HG03135 (cell line): ENCODE results near the gene RRP15.

ENCODE experiments used
- ATAC-seq: cut with Tn5 transposase; IDR thresholded peaks from one replicate; pipeline ENCODE4 v1.9.1; 2021; ENCODE audit warnings: mild to moderate bottlenecking, moderate library complexity; ENCODE audit not compliant: unreplicated experiment

RRP15 gene

DNA sequence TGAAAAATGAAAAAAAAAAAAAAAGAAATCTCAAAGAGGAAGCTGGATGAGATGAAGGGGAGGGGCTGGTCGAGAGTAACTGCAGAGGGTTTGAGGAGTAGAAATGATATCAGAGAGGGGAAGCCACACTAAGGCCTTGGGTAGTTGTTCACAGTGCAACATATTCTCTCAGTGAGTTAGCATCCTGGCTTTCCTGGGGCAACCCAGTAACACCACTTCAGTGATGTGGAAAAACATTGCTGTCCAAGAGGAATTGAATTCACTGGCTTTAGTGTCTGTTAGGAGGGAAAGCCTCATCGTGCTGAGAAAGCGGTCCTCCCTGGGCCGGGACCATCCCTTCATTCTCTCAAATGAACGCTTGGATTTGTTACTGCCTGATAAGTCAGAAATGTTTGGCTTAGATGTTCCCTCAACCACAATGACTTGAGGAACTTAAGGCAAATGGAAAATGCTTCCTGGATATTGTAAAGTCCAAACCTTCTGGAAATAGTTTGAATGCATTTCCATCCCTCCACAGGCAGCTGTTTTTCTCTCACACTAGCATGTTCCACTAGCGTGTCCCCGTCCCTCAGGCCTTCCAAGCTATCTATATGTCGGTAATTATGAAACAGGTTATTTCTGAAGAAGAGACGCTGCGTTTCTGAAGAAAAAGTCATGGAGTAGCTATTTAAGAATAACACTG lies 72.3 kb downstream of the RRP15 start:
- ATAC-seq: no peak

DNA sequence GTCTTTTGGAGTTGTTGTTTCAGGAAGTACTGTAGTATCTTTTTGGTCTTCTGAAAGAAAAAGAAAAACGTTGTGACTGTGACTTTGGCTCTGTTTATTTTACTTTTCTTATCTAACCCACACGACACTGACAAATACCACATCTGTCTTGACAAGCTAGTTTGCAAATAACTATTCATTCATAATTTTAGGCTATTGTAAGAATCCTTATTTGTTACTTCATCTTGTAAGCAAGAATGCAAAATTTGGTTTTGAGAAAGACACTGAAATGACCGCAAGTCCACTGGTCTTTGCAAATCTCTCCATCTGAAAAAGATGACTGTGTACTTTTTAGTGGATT lies 72.8 kb downstream of the RRP15 start:
- ATAC-seq: no peak

DNA sequence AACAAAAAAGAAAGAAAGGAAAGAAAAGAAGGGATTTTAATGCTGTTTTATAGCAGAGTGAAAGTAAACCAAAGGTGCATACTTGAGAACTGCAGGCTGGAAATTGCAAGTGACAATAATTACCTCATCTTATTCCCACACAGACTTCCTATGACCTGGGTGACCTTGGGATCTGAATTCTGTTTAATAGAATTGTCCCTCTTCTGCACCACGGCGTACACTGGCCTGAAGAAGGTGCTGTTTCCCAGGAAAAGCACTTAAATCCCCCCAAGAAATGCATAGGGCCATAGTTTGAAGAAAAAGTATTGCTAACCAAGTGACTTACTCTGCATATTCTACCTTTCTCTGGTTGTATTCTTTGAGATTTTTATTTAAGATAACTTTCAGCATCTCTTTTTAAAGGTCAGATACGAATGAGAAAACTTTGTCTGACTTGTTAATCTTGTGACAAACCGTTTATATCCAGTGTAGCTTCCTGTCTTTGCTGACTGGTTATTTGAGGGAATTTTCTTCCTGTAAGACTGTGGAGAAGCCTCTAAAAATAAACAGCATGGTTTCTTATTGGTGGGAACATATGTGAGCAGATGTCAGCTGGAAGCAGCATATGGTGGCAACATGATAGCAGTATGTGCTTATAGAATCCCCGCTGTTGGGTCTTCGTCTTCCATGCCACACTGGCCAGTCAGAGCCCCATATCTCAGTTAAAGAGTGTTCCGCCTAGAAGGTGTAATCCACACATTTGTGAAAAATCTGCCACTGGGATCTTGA lies 76.4 kb downstream of the RRP15 start:
- no peak for ATAC-seq

DNA sequence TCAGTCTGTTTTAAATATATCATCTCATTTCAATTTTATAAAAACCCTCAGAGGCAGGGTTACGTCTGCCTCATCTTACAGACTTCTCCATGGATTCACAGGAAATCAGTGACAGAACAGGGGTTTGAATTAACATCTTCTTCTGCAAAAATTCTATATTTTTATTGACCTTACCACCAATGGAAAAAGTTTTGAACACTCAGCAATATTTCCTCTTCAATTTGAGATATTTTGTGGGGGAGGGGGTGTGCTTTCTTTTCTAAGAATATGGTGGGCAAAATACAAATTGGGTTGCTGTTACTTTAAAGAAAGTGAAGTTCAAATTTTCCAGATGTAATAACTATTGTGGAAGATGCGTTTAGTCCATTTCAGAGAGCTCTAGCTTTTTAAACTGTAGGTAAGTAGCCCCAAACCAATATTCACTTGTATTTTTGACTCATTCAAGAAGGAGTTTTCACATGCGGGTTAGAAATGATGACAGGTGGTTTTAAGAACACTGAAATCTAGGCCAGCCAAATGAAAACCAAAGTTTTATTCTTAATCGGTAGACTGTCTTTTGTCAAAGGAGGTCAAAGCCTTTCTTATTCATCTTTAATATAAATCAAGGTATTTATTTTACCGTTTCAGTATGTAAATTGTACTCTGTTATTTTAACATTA lies 77.5 kb downstream of the RRP15 start:
- ATAC-seq: no peak

DNA sequence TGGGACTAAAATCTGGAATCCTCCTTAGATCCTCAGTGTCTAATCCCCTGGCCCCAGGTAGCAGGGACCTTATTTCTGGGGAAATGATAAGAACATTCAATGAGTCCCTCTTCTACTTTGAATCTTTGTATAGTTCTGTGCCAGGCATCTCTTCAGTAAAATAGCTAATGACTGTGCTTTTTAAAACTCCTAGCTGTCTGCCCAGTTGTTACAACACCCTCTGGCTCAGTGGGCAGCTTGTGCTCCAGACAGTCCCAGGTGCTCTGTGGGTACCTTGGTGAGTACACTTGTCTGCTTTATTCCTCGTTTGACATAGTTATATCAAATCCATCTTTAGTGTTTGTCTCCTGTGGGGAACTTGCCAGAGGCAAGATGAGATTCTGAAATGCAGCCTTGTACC lies 78.0 kb downstream of the RRP15 start:
- ATAC-seq: no peak

DNA sequence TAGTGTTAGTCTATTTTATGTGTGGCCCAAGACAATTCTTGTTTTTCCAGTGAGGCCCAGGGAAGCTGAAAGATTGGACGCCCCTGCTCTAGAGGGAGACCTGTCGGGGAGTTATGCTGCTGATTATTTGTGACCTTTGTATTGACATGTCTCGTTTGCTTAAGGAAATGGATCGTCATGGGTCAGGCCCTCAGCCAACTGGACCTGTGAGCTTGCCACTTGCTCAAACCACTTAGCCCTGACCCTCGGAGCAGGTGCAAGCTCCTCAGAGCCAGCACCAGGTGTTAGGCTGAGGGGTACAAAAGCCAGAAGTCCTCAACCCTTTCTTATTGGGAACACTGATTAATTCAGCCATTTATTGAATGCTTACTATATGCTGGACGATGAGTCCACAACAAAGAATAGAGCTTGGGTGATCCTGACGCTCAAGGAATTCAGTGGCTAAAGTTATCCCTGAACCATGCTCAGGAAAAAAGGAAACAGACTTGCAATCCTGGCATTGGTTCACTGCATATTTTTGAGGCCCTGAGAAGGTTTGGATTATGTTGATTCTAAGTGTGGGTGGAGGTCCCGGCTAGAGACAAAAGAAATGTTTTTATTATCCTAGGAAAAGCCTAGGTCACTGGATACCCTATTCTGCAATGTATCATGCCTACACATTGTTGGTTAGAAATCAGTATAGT lies 79.1 kb downstream of the RRP15 start:
- ATAC-seq: no peak

GRCh38 chr1:218365226-218365999 lies 80.3 kb downstream of the RRP15 start:
- ATAC-seq: no peak

DNA sequence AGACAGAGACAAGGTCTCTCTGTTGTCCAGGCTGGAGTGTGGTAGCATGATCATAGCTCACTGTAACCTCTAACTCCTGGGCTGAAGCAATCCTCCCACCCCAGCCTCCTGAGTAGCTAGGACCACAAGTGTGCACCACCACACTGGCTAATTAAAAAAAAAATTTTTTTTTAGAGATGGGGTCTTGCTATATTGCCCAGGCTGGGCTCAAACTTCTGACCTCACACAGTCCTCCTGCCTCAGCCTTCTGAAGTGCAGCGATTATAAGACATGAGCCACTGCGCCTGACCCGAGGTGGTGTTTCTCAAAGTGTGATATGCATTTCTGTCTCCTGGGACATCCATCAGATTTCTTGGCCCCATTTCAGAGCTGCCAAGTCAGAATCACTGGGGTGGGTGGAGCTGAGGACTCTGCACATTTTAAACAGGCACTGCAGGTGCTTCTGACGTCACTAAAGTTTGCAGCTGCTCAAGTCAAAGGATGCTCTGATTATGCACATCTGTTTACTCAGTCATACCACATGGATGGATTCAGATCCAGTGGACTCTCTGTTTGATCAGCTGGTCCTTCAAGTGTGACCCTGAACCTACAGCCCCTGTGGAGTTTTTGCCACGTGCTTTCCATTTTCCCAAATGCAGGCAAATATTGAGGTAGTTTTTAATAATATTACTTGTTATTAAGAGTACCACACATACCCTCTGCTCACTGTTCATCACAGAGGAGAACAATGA lies 81.4 kb downstream of the RRP15 start:
- ATAC-seq: no peak

DNA sequence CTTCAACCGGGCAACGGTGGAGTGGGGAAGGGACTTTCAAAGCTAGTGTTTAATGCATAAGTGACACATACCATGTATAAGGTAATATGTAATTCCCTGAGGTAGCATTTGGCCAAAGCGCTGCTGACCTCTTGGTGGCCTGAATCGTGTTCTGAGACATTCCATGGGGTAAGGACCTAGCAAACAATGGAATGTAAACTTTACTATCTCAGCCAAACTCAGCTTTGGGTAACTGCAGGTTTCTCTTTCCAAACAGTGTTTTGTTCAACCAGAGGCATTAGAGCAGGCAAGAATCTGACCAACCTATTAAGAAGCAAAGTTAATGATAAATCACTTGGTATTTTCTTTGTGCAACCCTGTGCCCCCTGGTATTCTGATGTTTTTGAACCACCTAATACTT lies 82.0 kb downstream of the RRP15 start:
- no peak for ATAC-seq

- no peak for ATAC-seq
Observed at GRCh38 chr1:218368686-218369085, 83.6 kb downstream of the RRP15 start.

GRCh38 chr1:218369688-218370511 lies 84.8 kb downstream of the RRP15 start:
- ATAC-seq: no peak

- no peak for ATAC-seq
Observed at GRCh38 chr1:218371927-218372672, 87.0 kb downstream of the RRP15 start.

DNA sequence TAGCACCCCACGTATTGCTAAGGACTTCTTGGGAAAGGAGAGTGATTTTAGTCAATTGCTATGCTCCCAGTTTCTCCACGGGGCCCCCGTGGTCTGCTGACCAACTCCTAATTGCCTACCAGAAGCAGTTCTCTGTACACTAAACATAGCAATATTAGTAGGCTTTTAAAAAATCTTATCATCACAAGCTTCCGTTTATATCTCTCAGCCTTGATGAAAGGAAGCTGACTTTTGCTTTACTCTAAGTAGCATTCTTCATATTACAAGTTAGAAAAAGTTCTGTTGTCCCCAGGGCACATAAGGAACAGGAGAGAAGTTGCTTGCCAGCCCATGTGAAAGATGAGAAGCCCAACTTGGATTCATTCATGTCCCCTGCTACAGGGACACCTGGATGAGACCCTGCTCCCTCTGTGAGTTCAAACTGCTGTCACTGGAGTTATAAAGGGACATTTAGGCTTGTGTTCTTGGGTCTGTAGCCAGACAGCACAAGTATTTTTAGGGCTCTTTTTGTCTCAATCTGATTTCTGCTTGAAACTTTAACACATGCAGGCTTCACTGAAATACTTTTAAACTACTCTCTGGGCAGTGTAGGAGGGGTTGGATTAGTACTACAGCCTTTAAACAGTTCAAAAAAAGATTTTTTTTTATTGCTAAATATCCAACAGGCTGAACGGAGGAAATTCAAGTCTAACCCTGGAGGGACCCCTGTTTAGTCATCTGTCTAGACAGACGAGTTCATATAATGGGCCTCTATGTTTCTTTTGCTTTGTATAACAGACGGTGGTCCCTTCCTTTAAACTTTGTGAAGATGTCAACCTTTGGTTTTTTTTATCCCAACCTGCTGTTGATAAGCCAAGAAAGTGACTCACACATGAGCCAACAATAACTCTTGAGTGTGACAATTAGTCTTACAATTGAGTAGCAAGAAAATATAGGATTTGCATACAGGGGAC lies 89.6 kb downstream of the RRP15 start:
- ATAC-seq: no peak

GRCh38 chr1:218376722-218377121 lies 91.6 kb downstream of the RRP15 start:
- no peak for ATAC-seq

DNA sequence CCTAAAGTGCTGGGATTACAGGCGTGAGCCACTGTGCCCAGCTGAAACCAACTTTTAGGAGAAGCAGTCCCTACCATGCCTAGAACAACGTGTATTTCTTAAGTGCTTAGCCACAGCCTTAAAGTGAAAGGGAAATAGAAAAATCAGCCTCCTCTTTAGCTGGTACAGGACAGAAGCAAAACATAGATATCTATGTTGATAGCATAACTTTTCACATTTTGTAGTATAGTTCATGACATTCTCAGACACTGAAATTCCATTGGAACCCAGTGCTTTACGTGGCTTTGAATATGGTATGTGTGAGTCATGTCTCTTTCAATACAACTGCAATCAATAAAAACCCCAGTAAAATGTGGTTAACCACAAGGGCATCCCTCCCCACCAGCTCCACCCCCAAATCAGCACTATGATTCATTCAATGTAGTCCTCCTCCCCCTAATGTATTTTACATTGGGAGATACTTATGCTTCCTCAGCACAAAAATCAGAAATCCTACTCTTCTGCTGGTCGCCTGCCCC lies 92.1 kb downstream of the RRP15 start:
- ATAC-seq: peak; percentile 81

GRCh38 chr1:218380125-218380977 lies 95.3 kb downstream of the RRP15 start:
- ATAC-seq: no peak
